Measurements from ENCODE around the gene PAPSS1. TPM values are rescaled to one million over a fixed set of nuclear protein-coding genes. Genes with fewer than 3 reads are reported as not detected.

The PAPSS1 gene
- total RNA-seq, 1 experiment from 2014 or later, result 59.0 TPM

GRCh38 chr4:107683873-107684272, 36.2 kb downstream of the PAPSS1 start:
- Histone ChIP-seq H4K20me1 (ENCODE audit: insufficient read depth) (no peaks in the 10 kb centered on the region), H3K9me3 (ENCODE audit: control insufficient read depth in 1 of 2, insufficient read depth in 1 of 2, low read depth in 1 of 2, low read length in 2 of 2) (no peaks in the 10 kb centered on the region), H3K9ac (ENCODE audit: low read length) (no peak overlapping the region), H3K27me3 (ENCODE audit: insufficient read depth, low read length) (no peaks in the 10 kb centered on the region), H3K4me2 (ENCODE audit: low read length) (no peak overlapping the region), H3K4me1 (ENCODE audit: control insufficient read depth in 1 of 2, insufficient read depth in 2 of 2, low read length in 2 of 2) (peaks cover 2 to 10% of the 10 kb centered on the region in 2 experiments; a peak in 2 of 4 replicates), H3K36me3 (ENCODE audit: control insufficient read depth in 1 of 2, insufficient read depth in 2 of 2, low read length in 2 of 2) (0 out of 4 replicates have a peak, but pooled peaks cover 0 to 6% of the 10 kb centered on the region in 2 experiments), H3K4me3 (replicated peaks in 1 of 2; ENCODE audit: low read depth in 1 of 2, low read length in 2 of 2) (no peak overlapping the region), H2AFZ (ENCODE audit: low read depth, low read length, poor library complexity, severe bottlenecking) (no peak overlapping the region), H3K9me2 (ENCODE audit: insufficient read depth) (no peaks in the 10 kb centered on the region), H3K27ac (ENCODE audit: low read depth, low read length) (no peak overlapping the region), H3K79me2 (ENCODE audit: insufficient read depth, low read length) (no peaks in the 10 kb centered on the region; the same call in 1 of the 2 replicates)
- DNase-seq (ENCODE audit: low read depth, low spot score) (no peak), ATAC-seq (no peak)
- no TSS peak for BruUV-seq (replicated peaks)
- TF ChIP-seq SP1 (IDR thresholded peaks at IDR 0.05; ENCODE audit: low read depth) (no peak), ELF1 (IDR thresholded peaks at IDR 0.05; ENCODE audit: borderline replicate concordance, low read depth) (no peak), EZH2 (IDR thresholded peaks at IDR 0.05) (no peak), ZFX (IDR thresholded peaks at IDR 0.05) (no peak), SIN3A (IDR thresholded peaks at IDR 0.05; ENCODE audit: low read depth) (no peak), RAD21 (IDR thresholded peaks at IDR 0.05; ENCODE audit: low read depth) (no peak), CBX3 (IDR thresholded peaks at IDR 0.05; ENCODE audit: low read depth) (no peak), REST (IDR thresholded peaks at IDR 0.05; ENCODE audit: low read depth) (no peak), POLR2AphosphoS5 (IDR thresholded peaks at IDR 0.05; ENCODE audit: low read depth, low read length) (no peak)
- ChIA-PET RAD21 (ENCODE audit: low non-redundant PET in 1 of 2, low total read pairs in 2 of 2, uncharacterized antibody in 2 of 2, unreplicated experiment in 2 of 2) (no interaction called here), CTCF (no interaction called here), POLR2A (no interaction called here)
- intact Hi-C loops (cut with micrococcal nuclease), result no loop called here

Measured in HCT116 (cell line).